ENCODE measurements around the gene NTHL1. TPM values are rescaled to one million over a fixed set of nuclear protein-coding genes. Genes with fewer than 3 reads are reported as not detected.

The NTHL1 gene
- total and polyA plus RNA-seq, 2 of the 8 experiments (the other 6 are each of a cell fraction or from before 2014, with no cell fraction given): 70.9 to 150 TPM

GRCh38 chr16:2007081-2007836 lies 40.4 kb downstream of the NTHL1 start:
- Histone ChIP-seq H3K9me3 (ENCODE audit: insufficient read depth in 2 of 2, low read depth in 1 of 2, low read length in 1 of 2) (no peaks in the 10 kb centered on the region), H4K91ac (replicated peaks; ENCODE audit: insufficient read length, low read length) (no peak overlapping the region), H2AK5ac (ENCODE audit: low read depth, low read length) (no peak overlapping the region), H4K8ac (ENCODE audit: extremely low read depth, insufficient read depth, low read length) (no peak overlapping the region), H3K23ac (ENCODE audit: insufficient read length) (no peak overlapping the region), H3K18ac (ENCODE audit: extremely low read depth, low read length) (no peak overlapping the region), H4K20me1 (replicated peaks in 1 of 2; ENCODE audit: control insufficient read depth in 1 of 2, insufficient read depth in 2 of 2, low read length in 2 of 2) (peaks cover 23 to 54% of the 10 kb centered on the region in 2 experiments), H3K4me3 (ENCODE audit: extremely low read depth in 1 of 4, insufficient read depth in 2 of 4, low read depth in 3 of 4, low read length in 4 of 4) (no peak overlapping the region), H3K27ac (ENCODE audit: low read depth, low read length) (no peak overlapping the region), H3K27me3 (replicated peaks in 1 of 4; ENCODE audit: control insufficient read depth in 3 of 4, extremely low read depth in 1 of 4, insufficient read depth in 3 of 4, low read length in 3 of 4) (no peaks in the 10 kb centered on the region), H2BK15ac (ENCODE audit: low read length) (no peak overlapping the region), H3K36me3 (ENCODE audit: control insufficient read depth in 2 of 4, insufficient read depth in 4 of 4, low read length in 3 of 4) (peaks cover under 1 to 11% (median 6%) of the 10 kb centered on the region in 4 experiments; a peak in 6 of 8 replicates), H3K79me2 (ENCODE audit: control insufficient read depth in 1 of 2, insufficient read depth in 2 of 2, low read length in 2 of 2) (peaks cover 22 to 52% of the 10 kb centered on the region in 2 experiments; a peak in 3 of 4 replicates), H3K14ac (ENCODE audit: insufficient read length) (no peak overlapping the region), H4K5ac (ENCODE audit: insufficient read length, low read depth, low read length) (no peak overlapping the region), H3K9ac (replicated peaks in 1 of 4; ENCODE audit: extremely low read depth in 1 of 4, low read depth in 3 of 4, low read length in 3 of 4) (no peak overlapping the region), H3K4me1 (replicated peaks in 1 of 4; ENCODE audit: control insufficient read depth in 3 of 4, insufficient read depth in 4 of 4, low read length in 3 of 4) (peaks cover 3 to 38% (median 22%) of the 10 kb centered on the region in 4 experiments), H3K56ac (replicated peaks; ENCODE audit: insufficient read length, low read depth, low read length) (no peak overlapping the region), H2BK5ac (ENCODE audit: low read depth, low read length) (no peak overlapping the region), H2BK120ac (replicated peaks; ENCODE audit: low read depth, low read length) (no peak overlapping the region), H3K4ac (replicated peaks; ENCODE audit: insufficient read length, low read depth, low read length) (no peak overlapping the region), H2BK20ac (ENCODE audit: low read length) (no peak overlapping the region), H3K79me1 (ENCODE audit: low read depth, low read length) (peaks cover 9% of the 10 kb centered on the region; the same call in 1 of the 2 replicates), H3K4me2 (ENCODE audit: insufficient read depth in 1 of 2, low read depth in 2 of 2, low read length in 2 of 2) (peak overlapping the region in 1 of 2 experiments; percentile 92; a peak in 1 of 4 replicates), H2AFZ (ENCODE audit: low read length) (no peak overlapping the region), H3K23me2 (ENCODE audit: low read depth, low read length) (peaks cover 12% of the 10 kb centered on the region; the same call in 1 of the 2 replicates), H2BK12ac (ENCODE audit: low read depth, low read length) (no peak overlapping the region)
- ChIA-PET CTCF (ENCODE audit: partially characterized antibody) (interaction anchor here (0.8 to 2.8 kb wide), 10 partner anchors 9 to 140 kb away, joined by 3 to 7 read pairs (median 6); partner anchors contain the start of genes NHERF2 and NPW), POLR2A (ENCODE audit: partially characterized antibody) (interaction anchor here (1.1 to 4.7 kb wide), 9 partner anchors 10 to 148 kb away, joined by 3 to 37 read pairs (median 5); partner anchors contain the start of genes NPW, RNF151, RPS2 and TRAF7)
- 88% methylated on average over 10 of the region's 16 CpGs; no CpG with 5 or more reads in 1 of the 2 experiments for WGBS, 2 experiments (ENCODE audit: extremely low coverage in 1 of 2, insufficient coverage in 1 of 2, insufficient read length in 1 of 2, insufficient replicate concordance in 2 of 2, low coverage in 1 of 2, low lambda C conversion rate in 2 of 2, missing lambda C conversion rate in 1 of 2)
- TF ChIP-seq SRF (IDR thresholded peaks at IDR 0.05; ENCODE audit: low read depth, low read length): no peak
- no peak for TF ChIP-seq GTF2F1 (IDR thresholded peaks at IDR 0.05; ENCODE audit: borderline replicate concordance, low read depth, low read length)
- TF ChIP-seq RBBP5 (IDR thresholded peaks at IDR 0.05; ENCODE audit: borderline replicate concordance, low read depth, low read length): no peak
- FAIRE-seq: no peak
- DNase-seq (ENCODE audit: low read depth in 1 of 2, low spot score in 2 of 2): no peak

Data from H1 (cell line).